D341Med (cell line): ENCODE results near the gene HINT2.

Experiments
- DNase-seq: peaks from one replicate; pipeline ENCODE4 v3.0.0; 2012; ENCODE audit warnings: low spot score

HINT2 gene

GRCh38 chr9:35774907-35775635 lies 39.8 kb downstream of the HINT2 start:
- no peak for DNase-seq

- no peak for DNase-seq
Measured at GRCh38 chr9:35771943-35772342, 42.9 kb downstream of the HINT2 start.

GRCh38 chr9:35771534-35771933 lies 43.3 kb downstream of the HINT2 start:
- DNase-seq: no peak

- no peak for DNase-seq
Measured at GRCh38 chr9:35771075-35771433, 43.8 kb downstream of the HINT2 start.

GRCh38 chr9:35769763-35770162 lies 45.1 kb downstream of the HINT2 start:
- DNase-seq: no peak

GRCh38 chr9:35767458-35767857 lies 47.4 kb downstream of the HINT2 start:
- no peak for DNase-seq

- DNase-seq: no peak
Measured at GRCh38 chr9:35766997-35767396, 47.8 kb downstream of the HINT2 start.

- DNase-seq: no peak
Measured at GRCh38 chr9:35763803-35764202, 51.0 kb downstream of the HINT2 start.

GRCh38 chr9:35763181-35763580 lies 51.7 kb downstream of the HINT2 start:
- no peak for DNase-seq
